ENCODE results near the gene MYO7A. TPM values are rescaled to one million over a fixed set of nuclear protein-coding genes. Genes with fewer than 3 reads are reported as not detected.

MYO7A gene
- total RNA-seq, 1 donor from 2014 or later = 6.3 TPM

GRCh38 chr11:77126156-77126775, 1.8 kb upstream of the MYO7A start:
- Histone ChIP-seq H3K36me3 (ENCODE audit: control insufficient read depth in 3 of 3, insufficient read depth in 3 of 3, low read length in 3 of 3) (peaks cover 0 to 1% (median 0%) of the 10 kb centered on the region in 3 donors), H3K4me1 (ENCODE audit: control insufficient read depth in 3 of 3, insufficient read depth in 3 of 3, low read length in 3 of 3) (peaks cover 19 to 29% (median 26%) of the 10 kb centered on the region in 3 donors), H3K9me3 (ENCODE audit: control insufficient read depth in 3 of 3, low read length in 3 of 3) (no peaks in the 10 kb centered on the region), H3K9ac (ENCODE audit: low read depth in 1 of 3, low read length in 3 of 3) (no peak overlapping the region), H3K27me3 (ENCODE audit: control insufficient read depth in 3 of 3, insufficient read depth in 3 of 3, low read length in 3 of 3) (peaks cover 0 to 6% (median 4%) of the 10 kb centered on the region in 3 donors), H3K27ac (ENCODE audit: low read depth, low read length) (no peak overlapping the region), H3K4me3 (ENCODE audit: low read length in 3 of 3) (no peak overlapping the region)

- Histone ChIP-seq H3K27ac (ENCODE audit: low read depth, low read length) (no peak overlapping the region), H3K27me3 (ENCODE audit: control insufficient read depth in 3 of 3, insufficient read depth in 3 of 3, low read length in 3 of 3) (peaks cover 0 to 6% (median 4%) of the 10 kb centered on the region in 3 donors), H3K9me3 (ENCODE audit: control insufficient read depth in 3 of 3, low read length in 3 of 3) (no peaks in the 10 kb centered on the region), H3K9ac (ENCODE audit: low read depth in 1 of 3, low read length in 3 of 3) (peak overlapping the region in 2 of 3 donors; percentile 15 to 68), H3K36me3 (ENCODE audit: control insufficient read depth in 3 of 3, insufficient read depth in 3 of 3, low read length in 3 of 3) (no peaks in the 10 kb centered on the region), H3K4me1 (ENCODE audit: control insufficient read depth in 3 of 3, insufficient read depth in 3 of 3, low read length in 3 of 3) (peaks cover 25 to 35% (median 32%) of the 10 kb centered on the region in 3 donors), H3K4me3 (ENCODE audit: low read length in 3 of 3) (peak overlapping the region in 2 of 3 donors; percentile 67 to 70)
Measured at GRCh38 chr11:77126861-77127234, 1.2 kb upstream of the MYO7A start.

DNA sequence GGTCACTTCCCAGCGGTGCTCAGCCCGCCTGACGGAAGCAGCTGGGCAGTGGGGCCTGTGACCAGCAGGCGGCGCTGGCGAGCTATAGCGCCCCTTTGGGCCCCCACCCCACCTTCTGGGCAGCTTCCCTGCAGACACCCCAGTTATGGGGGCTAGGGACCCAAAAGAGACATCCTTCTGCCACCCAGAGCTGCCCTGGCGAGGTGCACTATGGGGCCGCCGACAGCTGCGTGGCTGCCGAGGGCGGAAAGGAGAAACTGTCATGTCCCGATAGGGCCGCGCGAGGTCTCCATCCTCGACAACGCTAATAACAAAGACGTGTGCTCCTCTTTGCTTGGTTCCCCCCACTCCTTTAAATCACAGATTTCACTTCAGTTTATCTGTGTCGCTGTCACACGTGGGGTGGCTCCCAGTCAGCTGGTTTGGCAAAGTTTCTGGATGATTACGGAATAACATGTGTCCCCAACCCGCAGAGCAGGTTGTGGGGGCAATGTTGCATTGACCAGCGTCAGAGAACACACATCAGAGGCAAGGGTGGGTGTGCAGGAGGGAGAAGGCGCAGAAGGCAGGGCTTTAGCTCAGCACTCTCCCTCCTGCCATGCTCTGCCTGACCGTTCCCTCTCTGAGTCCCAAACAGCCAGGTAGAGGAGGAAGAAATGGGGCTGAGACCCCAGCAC, 673 bp upstream of the MYO7A start:
- Histone ChIP-seq H3K36me3 (ENCODE audit: control insufficient read depth in 3 of 3, insufficient read depth in 3 of 3, low read length in 3 of 3) (no peaks in the 10 kb centered on the region), H3K4me1 (ENCODE audit: control insufficient read depth in 3 of 3, insufficient read depth in 3 of 3, low read length in 3 of 3) (peaks cover 29 to 39% (median 33%) of the 10 kb centered on the region in 3 donors)

GRCh38 chr11:77129069-77129841, 1.2 kb downstream of the MYO7A start:
- Histone ChIP-seq H3K27ac (ENCODE audit: low read depth, low read length) (no peak overlapping the region), H3K27me3 (ENCODE audit: control insufficient read depth in 3 of 3, insufficient read depth in 3 of 3, low read length in 3 of 3) (peaks cover 0 to 6% (median 4%) of the 10 kb centered on the region in 3 donors), H3K9me3 (ENCODE audit: control insufficient read depth in 3 of 3, low read length in 3 of 3) (no peaks in the 10 kb centered on the region), H3K4me1 (ENCODE audit: control insufficient read depth in 3 of 3, insufficient read depth in 3 of 3, low read length in 3 of 3) (peaks cover 29 to 39% (median 33%) of the 10 kb centered on the region in 3 donors), H3K4me3 (ENCODE audit: low read length in 3 of 3) (no peak overlapping the region), H3K36me3 (ENCODE audit: control insufficient read depth in 3 of 3, insufficient read depth in 3 of 3, low read length in 3 of 3) (no peaks in the 10 kb centered on the region), H3K9ac (ENCODE audit: low read depth in 1 of 3, low read length in 3 of 3) (no peak overlapping the region)

More for the DNA sequence above, 673 bp upstream of the MYO7A start:
- H3K27ac ChIP-seq (ENCODE audit: low read depth, low read length) = no peak overlapping the region
- peak overlapping the region; percentile 55 to 70 (median 67) for H3K4me3 ChIP-seq (ENCODE audit: low read length in 3 of 3)
- no peaks in the 10 kb centered on the region for H3K9me3 ChIP-seq (ENCODE audit: control insufficient read depth in 3 of 3, low read length in 3 of 3)
- H3K27me3 ChIP-seq (ENCODE audit: control insufficient read depth in 3 of 3, insufficient read depth in 3 of 3, low read length in 3 of 3) = peaks cover 0 to 6% (median 4%) of the 10 kb centered on the region in 3 donors
- peak overlapping the region; percentile 15 to 68 (median 68) for H3K9ac ChIP-seq (ENCODE audit: low read depth in 1 of 3, low read length in 3 of 3)

DNA sequence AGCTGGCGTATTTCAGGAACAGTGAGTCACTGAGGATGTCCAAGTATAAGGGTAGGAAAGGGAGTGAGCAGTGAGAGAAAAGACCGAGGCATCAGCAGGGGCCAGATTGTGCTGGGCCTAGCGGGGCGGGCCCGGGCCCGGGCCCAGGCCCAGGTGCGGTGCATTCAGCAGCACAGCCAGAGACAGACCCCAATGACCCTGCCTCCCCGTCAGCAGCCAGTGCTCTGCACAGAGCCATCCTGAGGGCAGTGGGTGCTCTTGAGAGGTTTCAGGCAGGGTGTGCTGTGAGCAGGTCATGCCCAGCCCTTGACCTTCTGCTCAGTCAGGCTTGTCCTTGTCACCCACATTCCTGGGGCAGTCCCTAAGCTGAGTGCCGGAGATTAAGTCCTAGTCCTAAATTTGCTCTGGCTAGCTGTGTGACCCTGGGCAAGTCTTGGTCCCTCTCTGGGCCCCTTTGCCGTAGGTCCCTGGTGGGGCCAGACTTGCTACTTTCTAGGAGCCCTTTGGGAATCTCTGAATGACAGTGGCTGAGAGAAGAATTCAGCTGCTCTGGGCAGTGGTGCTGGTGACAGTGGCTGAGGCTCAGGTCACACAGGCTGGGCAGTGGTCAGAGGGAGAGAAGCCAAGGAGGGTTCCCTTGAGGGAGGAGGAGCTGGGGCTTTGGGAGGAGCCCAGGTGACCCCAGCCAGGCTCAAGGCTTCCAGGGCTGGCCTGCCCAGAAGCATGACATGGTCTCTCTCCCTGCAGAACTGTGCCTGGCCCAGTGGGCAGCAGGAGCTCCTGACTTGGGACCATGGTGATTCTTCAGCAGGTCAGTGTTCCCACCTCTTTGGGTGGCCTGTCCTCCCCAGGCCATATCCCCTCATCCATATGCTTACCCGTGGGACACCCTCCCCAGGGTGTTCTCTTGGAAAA, 2.1 kb downstream of the MYO7A start:
- H3K27ac ChIP-seq (ENCODE audit: low read depth, low read length) = no peak overlapping the region
- peaks cover 29 to 39% (median 33%) of the 10 kb centered on the region in 3 donors for H3K4me1 ChIP-seq (ENCODE audit: control insufficient read depth in 3 of 3, insufficient read depth in 3 of 3, low read length in 3 of 3)
- H3K9ac ChIP-seq (ENCODE audit: low read depth in 1 of 3, low read length in 3 of 3) = peak overlapping the region in 1 of 3 donors; percentile 33
- H3K36me3 ChIP-seq (ENCODE audit: control insufficient read depth in 3 of 3, insufficient read depth in 3 of 3, low read length in 3 of 3) = no peaks in the 10 kb centered on the region
- H3K4me3 ChIP-seq (ENCODE audit: low read length in 3 of 3) = no peak overlapping the region
- no peaks in the 10 kb centered on the region for H3K9me3 ChIP-seq (ENCODE audit: control insufficient read depth in 3 of 3, low read length in 3 of 3)
- peaks cover 0 to 6% (median 4%) of the 10 kb centered on the region in 3 donors for H3K27me3 ChIP-seq (ENCODE audit: control insufficient read depth in 3 of 3, insufficient read depth in 3 of 3, low read length in 3 of 3)

- no peak overlapping the region for H3K27ac ChIP-seq (ENCODE audit: low read depth, low read length)
- peaks cover 0 to 6% (median 4%) of the 10 kb centered on the region in 3 donors for H3K27me3 ChIP-seq (ENCODE audit: control insufficient read depth in 3 of 3, insufficient read depth in 3 of 3, low read length in 3 of 3)
Measured at GRCh38 chr11:77130763-77131513, 2.9 kb downstream of the MYO7A start.

DNA sequence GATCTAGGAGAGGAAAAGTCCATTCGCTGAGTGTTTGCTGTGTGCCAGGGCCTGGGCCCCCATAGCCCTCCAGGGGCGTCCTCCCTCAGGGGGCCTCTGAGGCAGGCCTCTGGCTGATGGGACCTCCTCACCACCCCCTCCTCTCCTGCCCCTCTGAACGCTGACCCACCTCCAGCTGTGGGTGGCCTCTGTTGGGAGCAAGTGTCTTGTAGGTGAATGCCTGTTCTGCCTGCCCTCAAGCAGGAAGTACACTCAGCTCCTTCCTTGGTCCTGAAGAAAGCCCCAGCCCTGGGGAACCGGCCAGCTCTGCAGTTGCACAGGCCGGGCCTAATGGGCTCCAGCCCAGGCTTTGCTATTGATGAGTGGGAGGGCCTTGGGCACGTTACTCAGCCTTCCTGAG, 3.5 kb downstream of the MYO7A start:
- no peaks in the 10 kb centered on the region for H3K36me3 ChIP-seq (ENCODE audit: control insufficient read depth in 3 of 3, insufficient read depth in 3 of 3, low read length in 3 of 3)
- H3K4me1 ChIP-seq (ENCODE audit: control insufficient read depth in 3 of 3, insufficient read depth in 3 of 3, low read length in 3 of 3) = peaks cover 29 to 39% (median 33%) of the 10 kb centered on the region in 3 donors
- no peak overlapping the region for H3K27ac ChIP-seq (ENCODE audit: low read depth, low read length)
- H3K4me3 ChIP-seq (ENCODE audit: low read length in 3 of 3) = no peak overlapping the region
- no peaks in the 10 kb centered on the region for H3K9me3 ChIP-seq (ENCODE audit: control insufficient read depth in 3 of 3, low read length in 3 of 3)
- H3K27me3 ChIP-seq (ENCODE audit: control insufficient read depth in 3 of 3, insufficient read depth in 3 of 3, low read length in 3 of 3) = peaks cover 0 to 6% (median 4%) of the 10 kb centered on the region in 3 donors
- no peak overlapping the region for H3K9ac ChIP-seq (ENCODE audit: low read depth in 1 of 3, low read length in 3 of 3)

More at GRCh38 chr11:77130763-77131513, 2.9 kb downstream of the MYO7A start:
- H3K36me3 ChIP-seq (ENCODE audit: control insufficient read depth in 3 of 3, insufficient read depth in 3 of 3, low read length in 3 of 3) = no peaks in the 10 kb centered on the region
- H3K9ac ChIP-seq (ENCODE audit: low read depth in 1 of 3, low read length in 3 of 3) = peak overlapping the region in 1 of 3 donors; percentile 33
- H3K9me3 ChIP-seq (ENCODE audit: control insufficient read depth in 3 of 3, low read length in 3 of 3) = no peaks in the 10 kb centered on the region
- H3K4me3 ChIP-seq (ENCODE audit: low read length in 3 of 3) = no peak overlapping the region
- peaks cover 29 to 39% (median 33%) of the 10 kb centered on the region in 3 donors for H3K4me1 ChIP-seq (ENCODE audit: control insufficient read depth in 3 of 3, insufficient read depth in 3 of 3, low read length in 3 of 3)

GRCh38 chr11:77135069-77135468, 7.0 kb downstream of the MYO7A start:
- H3K4me1 ChIP-seq (ENCODE audit: control insufficient read depth in 3 of 3, insufficient read depth in 3 of 3, low read length in 3 of 3) = peaks cover 23 to 37% (median 31%) of the 10 kb centered on the region in 3 donors
- no peaks in the 10 kb centered on the region for H3K36me3 ChIP-seq (ENCODE audit: control insufficient read depth in 3 of 3, insufficient read depth in 3 of 3, low read length in 3 of 3)

More at GRCh38 chr11:77135069-77135468, 7.0 kb downstream of the MYO7A start:
- Histone ChIP-seq H3K9ac (ENCODE audit: low read depth in 1 of 3, low read length in 3 of 3) (no peak overlapping the region), H3K4me3 (ENCODE audit: low read length in 3 of 3) (no peak overlapping the region), H3K27me3 (ENCODE audit: control insufficient read depth in 3 of 3, insufficient read depth in 3 of 3, low read length in 3 of 3) (peaks cover 5 to 17% (median 7%) of the 10 kb centered on the region in 3 donors), H3K9me3 (ENCODE audit: control insufficient read depth in 3 of 3, low read length in 3 of 3) (no peaks in the 10 kb centered on the region), H3K27ac (ENCODE audit: low read depth, low read length) (no peak overlapping the region)
